ENCODE data around the gene KDM8.
"Not testable (repeated sequence)": the region's sequence is repeated elsewhere in the genome, so short reads cannot be mapped to it uniquely, and the experiment has no call there.

Gene KDM8

DNA sequence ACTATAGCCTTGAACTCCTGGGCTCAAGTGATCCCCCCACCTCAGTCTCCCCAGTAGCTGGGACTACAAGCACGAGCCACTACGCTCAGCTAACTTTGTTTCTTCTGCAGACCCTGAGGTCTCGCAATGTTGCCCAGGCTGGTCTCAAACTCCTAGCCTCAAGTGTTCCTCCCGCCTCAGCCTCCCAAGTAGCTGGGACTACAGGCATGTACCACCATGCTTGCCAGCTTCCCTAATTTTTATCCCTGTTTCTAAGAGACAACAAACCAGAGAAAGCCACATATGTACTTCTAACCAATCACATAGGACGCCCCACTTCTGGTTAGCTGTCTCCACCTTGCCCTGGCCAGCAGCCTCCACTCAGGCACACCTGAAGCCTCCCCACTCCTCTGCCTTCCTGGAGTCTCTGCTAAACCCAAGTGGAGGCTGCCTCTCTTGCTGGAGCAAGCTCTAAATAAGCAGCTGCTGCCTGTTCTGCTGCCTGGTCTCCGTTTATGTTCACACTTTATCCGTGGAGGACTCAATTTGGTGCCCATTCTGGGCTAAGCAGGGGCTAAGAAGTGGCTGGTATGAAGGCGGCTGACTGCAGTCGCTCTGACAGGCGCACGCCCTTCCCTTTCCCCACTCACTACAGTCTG is 40.5 kb downstream of the KDM8 start:
- DNase-seq (ENCODE audit: low spot score), result no peak

DNA sequence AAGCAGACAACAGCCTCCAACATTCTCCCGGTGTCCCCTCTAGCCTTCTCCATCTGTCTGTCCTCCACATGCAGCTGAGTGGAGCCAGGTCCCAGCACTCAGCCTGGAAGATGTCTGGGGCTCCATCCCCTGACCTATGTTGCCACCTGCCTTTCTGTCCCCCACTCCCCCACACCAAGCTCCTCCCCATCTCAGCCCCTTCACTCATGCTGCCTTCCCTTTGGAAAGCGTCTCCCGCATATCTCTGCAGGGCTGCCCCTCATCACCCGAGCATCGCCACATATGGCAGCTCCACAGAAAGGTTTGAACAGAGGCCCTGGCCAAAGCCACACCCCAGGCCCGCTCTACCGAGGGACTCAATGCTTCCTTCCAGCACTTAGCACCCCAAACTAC is 41.0 kb downstream of the KDM8 start:
- DNase-seq (ENCODE audit: low spot score), result no peak

DNA sequence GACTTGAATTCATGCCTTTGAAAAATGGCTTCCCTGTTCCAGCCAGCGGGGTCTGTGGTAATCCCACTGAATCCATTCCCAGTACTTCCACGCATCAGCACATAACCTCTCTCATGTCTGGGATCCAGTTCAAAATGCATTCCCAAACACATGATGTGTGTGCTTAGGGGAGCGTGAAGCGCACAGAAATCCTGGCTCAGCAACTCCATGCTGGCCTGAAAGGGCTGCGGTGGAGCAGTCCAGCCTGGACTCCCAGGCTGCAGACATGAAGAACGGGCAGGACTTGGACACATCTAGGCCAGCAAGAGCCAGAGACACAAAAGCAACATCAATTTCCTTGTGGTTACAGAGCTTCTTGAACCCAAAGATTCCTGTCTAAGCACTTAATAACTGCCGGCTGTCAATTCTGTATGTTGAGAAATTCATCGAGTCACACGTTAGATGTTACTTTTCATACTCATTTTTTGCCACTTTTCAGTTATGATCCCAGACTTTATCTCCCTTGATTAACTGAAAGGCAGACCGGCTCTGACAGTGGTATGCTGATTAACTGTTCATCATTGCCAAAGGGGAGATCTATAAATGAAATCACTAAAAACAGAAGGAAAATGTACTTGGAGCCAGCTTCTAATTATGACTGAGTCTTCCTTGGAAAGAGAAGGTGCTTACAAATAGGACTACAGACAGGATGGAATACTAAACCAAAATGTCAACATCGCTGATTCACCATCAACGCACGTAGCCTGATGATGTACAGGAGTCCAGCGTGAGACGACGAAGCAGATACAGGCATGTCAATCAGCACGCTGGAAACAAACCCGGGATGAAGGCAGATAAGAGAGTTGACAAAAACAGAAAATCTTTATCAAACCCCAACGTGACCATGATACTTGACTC is 42.2 kb downstream of the KDM8 start:
- no peak for DNase-seq (ENCODE audit: low spot score)

DNA sequence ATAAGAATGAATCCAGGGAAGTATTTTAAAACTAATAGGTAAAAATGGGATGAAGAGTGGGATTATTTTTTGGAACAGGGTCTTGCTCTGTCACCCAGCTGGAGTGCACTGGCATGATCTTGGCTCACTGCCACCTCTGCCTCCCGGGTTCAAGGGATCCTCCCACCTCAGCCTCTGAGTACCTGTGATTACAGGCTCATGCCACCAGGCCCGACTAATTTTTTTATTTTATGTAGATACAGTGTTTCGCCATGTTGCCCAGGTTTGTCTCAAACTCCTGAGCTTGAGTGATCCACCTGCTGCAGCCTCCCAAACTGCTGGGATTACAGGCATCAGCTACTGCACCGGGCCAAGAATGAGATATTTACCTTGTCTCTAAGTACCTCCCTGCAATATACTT is 43.1 kb downstream of the KDM8 start:
- DNase-seq (ENCODE audit: low spot score), result no peak

DNA sequence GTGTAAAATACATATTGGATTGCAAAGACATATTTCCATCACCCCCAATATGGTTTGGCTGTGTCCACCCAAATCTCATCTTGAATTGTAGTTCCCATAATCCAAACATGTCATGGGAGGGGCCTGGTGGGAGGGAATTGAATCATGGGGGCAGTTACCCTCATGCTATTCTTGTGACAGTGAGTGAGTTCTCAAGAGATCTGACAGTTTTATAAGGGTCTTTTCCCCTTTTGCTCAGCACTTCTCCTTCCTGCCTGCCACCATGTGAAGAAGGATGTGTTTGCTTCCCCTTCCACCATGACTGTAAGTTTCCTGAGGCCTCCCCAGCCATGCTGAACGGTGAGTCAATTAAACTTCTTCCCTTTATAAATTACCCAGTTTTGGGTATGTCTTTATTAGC is 43.8 kb downstream of the KDM8 start:
- DNase-seq (ENCODE audit: low spot score), result not testable (repeated sequence)

DNA sequence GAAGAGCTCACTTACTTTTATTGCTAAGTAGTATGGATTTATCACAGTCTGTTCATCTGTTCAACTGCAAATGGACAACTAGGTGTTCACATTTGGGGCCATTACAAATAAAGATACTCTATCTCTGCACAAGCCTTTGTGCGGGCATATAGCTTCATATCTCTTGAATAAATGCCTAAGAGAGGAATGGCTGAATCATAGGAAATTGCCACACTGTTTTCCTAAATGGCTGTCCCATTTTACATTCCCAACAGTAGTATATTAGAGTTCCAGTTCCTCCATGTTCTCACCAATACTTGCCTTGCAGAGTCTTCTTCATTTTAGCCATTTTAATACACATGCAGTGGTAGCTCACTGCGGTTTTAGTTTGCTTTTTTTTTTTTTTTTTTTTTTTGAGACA is 44.7 kb downstream of the KDM8 start:
- DNase-seq (ENCODE audit: low spot score), result no peak

DNA sequence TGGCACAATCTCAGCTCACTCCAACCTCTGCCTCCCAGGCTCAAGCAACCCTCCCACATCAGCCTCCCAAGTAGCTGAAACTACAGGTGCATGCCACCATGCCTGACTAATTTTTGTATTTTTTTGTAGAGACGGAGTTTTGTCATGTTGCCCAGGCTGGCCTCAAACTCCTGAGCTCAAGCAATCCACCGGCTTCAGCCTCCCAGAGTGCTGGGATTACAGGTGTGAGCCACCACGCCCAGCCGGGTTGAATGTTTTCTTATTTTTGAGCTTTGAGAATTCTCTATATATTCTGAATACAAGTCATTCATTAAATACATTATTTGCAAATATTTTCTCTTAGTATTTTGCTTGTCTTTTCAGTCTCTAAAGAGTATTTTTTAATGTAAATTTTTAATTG is 45.6 kb downstream of the KDM8 start:
- not testable (repeated sequence) for DNase-seq (ENCODE audit: low spot score)

DNA sequence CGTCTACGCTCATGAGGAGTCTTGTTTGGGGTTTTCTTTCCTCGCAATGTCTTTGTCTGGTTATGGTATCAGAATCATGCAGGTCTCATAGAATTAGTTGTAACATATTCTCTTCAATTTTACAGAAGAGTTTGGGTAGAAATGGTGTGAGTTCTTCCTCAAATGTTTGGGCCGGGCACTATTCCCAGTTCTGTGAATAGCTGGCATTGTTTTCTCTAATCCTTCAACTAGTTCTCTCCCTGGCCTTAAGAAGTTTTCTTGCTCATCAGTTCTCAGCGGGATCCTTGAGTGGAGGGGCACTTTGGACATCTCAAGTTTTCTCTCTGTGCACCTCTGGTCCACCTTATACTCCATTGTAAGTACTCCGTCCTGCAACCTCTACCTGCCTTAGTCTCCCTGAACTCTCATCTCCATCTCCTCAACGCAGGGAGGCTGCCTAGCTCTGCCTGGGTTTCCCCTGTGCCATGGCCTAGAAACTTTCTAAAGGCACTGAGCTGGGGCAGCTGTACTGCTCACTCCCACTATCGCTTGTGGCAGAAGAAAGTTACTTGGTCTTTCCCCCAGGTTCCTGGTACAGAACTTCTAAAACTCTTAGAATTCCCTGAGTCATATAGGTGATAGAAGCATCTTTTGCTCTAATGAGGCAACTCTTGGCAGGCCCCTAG is 48.3 kb downstream of the KDM8 start:
- no peak for DNase-seq (ENCODE audit: low spot score)

DNA sequence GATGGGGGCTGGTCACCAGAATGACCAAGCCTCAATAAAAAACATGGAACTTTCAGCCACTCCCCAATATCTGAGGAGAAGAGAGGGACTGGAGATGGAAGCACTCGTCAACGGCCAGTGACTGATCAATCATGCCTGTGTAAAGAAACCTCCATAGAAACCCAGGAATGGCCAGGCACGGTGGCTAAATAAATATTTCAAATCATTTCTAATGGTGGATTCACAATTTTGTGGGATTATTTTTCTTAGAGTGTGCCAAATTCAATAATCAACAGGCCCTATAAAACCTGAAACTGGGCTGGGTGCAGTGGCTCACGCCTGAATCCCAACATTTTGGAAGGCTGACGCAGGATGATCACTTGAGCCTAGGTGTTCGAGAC is 48.9 kb downstream of the KDM8 start:
- no peak for DNase-seq (ENCODE audit: low spot score)

DNA sequence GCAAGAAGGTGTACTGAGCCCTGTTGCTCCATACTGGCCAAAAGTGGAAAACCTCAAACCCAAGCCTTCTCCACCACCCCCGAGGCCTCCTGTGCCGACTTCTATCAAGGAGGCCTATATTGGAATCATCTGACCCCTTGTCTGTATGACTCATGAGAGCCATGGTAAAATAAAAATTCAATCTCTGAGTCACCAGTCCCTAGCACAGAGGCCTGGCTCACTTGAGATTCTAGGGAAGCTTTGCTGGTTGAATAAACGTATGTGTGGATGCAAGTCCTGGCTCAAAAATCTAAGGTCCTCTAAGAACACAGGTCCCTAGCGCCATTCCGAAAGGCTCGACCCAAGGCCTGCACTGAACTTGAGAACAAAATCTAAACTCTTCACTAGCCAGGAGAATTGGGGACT is 50.2 kb downstream of the KDM8 start:
- peak; percentile 36 for DNase-seq (ENCODE audit: low spot score)

DNA sequence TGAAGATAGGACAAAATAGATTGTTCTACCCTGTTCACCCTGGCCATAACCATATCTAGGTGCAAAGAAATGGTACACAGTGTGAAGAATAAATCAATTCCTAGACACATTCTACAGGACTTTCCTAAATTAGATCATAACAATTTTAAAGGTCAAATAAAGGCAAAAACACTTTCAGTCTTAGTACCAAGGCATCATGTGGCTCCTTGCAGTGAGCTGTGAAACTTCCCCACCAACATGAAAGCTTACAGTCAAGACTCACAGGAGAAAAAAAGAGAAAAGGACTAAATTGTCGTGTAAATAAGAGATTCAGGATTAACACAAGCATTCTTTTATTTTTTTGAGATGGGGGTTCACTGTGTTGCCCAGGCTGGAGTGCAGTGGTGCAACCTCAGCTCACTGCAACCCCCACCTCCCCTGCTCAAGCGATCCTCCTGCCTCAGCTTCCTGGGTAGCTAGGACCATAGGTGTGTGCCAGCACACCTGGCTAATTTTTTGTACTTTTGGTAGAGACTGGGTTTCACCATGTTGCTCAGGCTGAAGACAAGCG is 51.0 kb downstream of the KDM8 start:
- DNase-seq (ENCODE audit: low spot score), result no peak

DNA sequence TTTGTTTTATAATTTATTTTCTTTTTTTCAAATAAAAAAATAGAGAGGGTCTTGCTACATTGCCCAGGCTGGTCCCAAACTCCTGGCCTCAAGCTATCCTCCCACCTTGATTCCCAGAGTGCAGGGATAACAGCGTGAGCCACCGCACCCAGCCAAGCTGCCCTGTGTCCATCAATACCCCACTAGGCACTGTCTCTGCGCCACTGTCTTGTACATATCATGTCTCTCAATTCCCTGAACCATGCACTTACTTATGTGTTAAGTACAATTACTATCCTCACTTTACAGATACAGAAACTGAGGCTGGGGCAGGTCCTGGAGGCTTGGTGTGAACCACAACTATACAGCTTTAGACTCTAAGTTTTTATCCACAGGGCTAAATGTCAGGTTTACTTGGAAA is 53.5 kb downstream of the KDM8 start:
- DNase-seq (ENCODE audit: low spot score), result no peak

DNA sequence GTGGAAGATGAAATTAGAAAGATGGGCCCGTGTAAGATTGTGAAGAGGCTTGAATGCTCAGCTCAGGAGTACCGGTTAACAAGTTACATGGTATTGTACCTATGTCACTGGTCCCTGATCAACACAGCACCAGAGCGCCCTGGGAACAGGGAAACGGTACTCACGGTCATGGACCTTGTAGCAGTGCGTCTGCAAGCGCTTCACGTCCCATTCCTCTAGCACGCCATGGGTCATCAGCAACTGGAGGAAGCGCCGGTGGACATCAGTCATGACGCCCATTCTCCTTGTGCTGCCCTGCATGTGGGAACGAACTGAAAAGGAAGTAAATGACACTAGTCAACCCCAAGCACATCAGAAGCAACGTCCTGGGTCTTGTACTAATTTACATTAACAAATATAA is 53.9 kb downstream of the KDM8 start:
- no peak for DNase-seq (ENCODE audit: low spot score)

DNA sequence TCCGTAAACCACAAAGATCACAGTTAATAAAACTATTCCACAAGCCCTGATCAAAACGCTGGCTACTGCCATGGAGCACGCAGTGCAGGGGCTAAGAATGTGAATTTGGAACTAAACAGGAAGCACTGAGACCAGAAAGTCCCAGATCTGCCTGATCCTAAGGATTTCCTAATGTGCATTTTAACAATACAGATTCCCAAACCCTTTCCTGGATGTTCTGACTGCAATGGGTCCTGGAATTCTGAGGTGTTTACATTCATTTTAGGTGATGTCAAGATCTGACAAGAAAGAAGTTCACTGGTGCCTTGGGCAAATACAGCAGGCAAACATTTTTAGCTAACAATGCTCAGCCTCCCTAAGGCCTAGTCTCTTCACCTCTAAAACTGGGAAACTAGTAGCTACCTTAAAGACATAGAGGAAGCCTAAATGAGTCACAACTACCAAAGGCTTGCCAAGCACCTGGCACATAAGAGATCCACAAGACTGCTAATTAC is 55.0 kb downstream of the KDM8 start:
- DNase-seq (ENCODE audit: low spot score), result no peak

DNA sequence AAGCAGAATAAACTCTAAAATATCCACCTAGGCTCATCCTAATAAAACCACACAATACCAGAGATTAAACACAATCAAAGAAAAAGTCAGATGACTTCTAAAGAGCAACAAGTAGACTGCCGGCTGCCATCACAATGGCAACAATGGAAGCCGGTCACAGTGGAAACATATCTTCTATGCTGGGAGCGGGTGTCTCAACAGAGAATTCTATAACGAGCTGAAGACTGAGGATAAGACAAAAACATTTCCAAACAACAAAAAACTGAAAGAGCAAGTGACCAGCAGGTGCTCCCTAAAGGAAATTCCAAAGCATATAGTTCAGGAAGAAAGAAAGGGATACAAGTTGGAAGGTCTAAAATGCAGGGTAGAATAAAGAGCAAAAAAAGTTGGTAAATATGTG is 56.4 kb downstream of the KDM8 start:
- DNase-seq (ENCODE audit: low spot score), result no peak

DNA sequence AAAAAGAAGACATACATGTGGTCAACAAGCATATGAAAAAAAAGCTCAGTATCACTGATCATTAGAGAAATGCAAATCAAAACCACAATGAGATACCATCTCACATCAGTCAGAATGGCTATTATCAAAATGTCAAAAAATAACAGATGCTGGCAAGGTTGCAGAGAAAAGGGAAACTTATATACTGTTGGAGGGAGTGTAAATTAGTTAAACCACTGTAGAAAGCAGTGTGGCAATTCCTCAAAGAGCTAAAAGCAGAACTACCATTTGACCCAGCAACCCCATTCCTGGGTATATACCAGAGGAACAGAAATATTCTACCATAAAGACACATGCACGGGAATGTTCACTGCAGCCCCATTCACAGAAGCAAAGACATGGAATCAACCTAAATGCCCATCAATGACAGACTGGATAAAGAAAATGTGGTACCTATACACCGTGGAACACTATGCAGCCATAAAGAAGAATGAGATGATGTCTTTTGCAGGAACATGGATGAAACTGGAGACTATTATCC is 59.6 kb downstream of the KDM8 start:
- not testable (repeated sequence) for DNase-seq (ENCODE audit: low spot score)

DNA sequence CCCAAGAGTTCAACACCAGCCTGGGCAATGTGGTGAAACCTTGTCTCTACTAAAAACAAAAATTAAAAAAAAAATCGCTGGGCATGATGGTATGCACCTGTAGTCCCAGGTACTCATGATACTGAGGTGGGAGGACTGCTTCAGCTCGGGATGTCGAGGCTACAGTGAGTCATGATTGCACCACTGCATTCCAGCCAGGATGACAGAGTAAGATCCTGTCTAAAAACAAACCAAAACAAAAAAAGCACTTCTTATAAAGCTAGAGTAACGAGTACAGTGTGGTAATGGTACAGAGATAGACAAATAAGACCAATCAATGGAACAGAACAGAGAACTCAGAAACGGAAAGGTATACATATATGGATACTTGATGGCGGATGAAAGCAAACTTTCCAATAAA is 60.8 kb downstream of the KDM8 start:
- peak; percentile 45 for DNase-seq (ENCODE audit: low spot score)

DNA sequence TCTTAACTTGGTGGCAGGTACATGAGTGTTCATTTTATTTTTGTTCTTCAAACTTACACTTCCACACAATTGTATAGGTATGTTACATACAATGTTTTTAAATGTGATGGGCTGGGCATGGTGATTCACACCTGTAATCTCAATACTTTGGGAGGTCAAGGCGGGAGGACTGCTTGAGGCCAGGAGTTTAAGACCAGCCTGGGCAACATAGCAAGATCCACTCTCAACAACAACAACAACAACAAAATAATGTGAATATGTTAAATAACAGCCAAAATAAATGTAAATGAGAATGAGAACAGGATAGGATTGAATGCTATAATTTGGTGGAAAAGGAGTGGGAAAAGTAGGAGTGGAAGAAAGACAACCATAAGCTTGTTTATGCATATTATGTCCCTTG is 62.7 kb downstream of the KDM8 start:
- no peak for DNase-seq (ENCODE audit: low spot score)

DNA sequence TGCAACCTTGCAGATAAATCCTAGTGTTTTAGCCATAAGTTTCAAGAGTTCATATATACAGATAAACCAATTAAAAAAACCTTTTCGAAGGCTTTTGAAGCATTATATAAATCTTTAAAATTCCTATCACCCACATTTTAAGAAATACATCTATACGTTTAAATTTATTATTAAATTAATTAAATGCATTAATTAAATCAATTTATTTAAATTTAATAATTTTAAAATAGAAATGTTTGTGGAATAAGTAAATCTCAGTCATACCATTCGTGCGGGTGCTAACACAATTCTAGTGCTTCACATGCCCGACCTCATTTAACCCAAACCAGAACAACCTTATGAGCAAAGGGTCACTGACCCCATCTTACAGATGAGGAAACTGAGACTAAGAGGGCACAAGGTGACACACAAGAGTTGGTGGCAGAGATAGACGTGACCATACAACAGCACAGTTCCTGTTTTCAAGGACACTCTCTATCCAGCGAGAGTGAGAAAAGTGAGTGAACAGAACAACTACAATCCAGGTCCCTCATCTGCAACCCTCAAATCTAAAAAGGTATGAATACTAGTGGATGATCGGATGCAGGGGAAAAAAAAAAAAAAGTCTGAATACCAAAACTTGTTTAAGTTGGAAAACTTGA is 63.8 kb downstream of the KDM8 start:
- DNase-seq (ENCODE audit: low spot score), result peak; percentile 10

DNA sequence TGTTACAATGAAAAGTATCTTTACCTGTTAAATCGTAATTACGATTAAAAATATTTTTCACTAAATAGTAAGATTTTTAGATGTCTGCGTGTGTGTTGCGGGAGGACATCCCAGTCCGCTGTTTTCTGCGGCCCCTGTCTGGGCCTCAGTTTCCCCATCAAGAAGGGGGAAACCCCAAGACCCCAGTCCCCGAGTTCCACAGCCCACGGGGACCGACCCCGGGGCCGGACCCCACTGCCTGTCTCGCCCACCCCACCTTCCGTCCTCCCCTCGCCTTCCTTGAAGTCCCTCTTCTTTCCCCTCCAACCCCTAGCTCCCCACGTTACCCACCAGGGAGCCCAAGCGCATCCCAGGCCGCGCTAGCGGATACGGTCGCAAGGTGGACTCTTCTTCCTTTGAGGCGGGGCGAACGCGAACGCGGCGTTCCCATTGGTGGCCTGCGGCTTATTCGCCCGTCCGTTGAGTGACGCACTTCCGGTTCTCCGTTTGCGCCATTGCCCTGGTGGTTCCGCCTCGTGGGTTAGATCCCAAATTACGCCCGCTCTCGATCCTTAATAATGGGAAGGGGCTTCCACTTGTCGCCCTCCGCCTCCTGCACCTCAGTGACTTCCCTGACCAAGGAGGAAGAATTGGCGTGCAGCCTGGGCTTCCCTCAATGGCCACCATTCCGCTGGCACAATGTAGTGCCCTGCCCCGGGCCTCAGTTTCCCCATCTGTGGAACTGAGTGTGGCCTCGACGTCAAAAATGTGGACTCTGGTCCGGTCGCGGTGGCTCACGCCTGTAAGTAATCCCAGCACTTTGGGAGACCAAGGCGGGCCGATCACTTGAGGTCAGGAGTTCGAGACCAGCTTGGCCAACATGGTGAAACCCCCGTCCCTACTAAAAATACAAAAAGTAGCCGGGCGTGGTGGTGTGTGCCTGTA is 65.3 kb downstream of the KDM8 start, which contains the start of gene NSMCE1:
Gene NSMCE1, minus strand, starts transcription at position 397 of the 924 bp plus-strand sequence. CDS start 11,202 bp downstream, outside the sequence.
- peak; percentile 95 for DNase-seq (ENCODE audit: low spot score)

Data from RKO (cell line).